OCI-LY1 (cell line): ENCODE data around the gene MACF1.

Experiments used
- CTCF ChIP-seq: fragments of 200-600 bp; sonication (generic), shearing (Covaris generic); IDR thresholded peaks from 2 replicates; pipeline ENCODE4 v1.5.1; 2017; ENCODE audit warnings: mild to moderate bottlenecking, antibody characterized with exemption, low read length, moderate library complexity, mixed read lengths
- EZH2 ChIP-seq: fragments of 200-600 bp; sonication (generic), shearing (Covaris generic); IDR thresholded peaks from 2 replicates; pipeline ENCODE4 v1.8.0; 2017; ENCODE audit warnings: borderline replicate concordance, mixed run types, mild to moderate bottlenecking, antibody characterized with exemption, low read length, moderate library complexity, mixed read lengths

DNA sequence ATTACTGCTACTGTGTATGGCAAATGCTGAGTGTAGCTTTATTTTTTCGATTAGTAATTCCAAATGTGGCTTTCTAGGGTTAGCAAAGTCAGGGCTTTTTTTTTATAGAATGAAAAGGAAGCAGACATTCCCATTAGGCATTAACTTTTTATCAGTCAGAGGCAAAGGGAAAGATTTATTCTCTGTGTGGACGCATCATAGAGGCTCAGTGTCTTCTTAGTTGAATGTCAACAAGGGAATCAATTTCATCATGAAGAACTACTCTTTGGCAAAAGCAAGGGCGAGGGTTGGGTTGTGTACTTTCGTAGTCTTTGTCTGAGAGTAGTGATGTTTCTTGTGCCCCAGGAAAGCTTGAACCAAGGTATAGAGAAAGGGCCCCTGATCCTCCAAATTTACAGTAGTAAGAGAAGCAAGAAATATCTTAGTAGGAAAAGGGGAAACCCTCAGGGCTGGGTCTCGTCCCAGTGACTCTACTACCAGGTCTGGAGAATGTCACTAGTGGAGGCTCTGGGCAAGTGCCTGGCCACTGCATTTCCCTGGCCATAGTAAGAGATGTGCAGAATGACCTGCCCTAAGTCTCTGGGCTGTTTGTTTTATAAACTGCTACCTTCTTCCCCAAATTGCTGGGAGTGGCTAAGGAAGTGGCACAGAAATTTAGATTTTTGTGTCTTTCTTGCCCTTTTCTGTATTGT lies 30.0 kb upstream of the MACF1 start:
- TF ChIP-seq CTCF = no peak
- TF ChIP-seq EZH2 = no peak
